ENCODE data around the gene RWDD1. TPM values are rescaled to one million over a fixed set of nuclear protein-coding genes. Genes with fewer than 3 reads are reported as not detected.

Gene RWDD1
- total RNA-seq, 1 donor = 45.3 TPM

GRCh38 chr6:116624036-116624805 is 52.9 kb downstream of the RWDD1 start:
- TF ChIP-seq, protein P1, sequence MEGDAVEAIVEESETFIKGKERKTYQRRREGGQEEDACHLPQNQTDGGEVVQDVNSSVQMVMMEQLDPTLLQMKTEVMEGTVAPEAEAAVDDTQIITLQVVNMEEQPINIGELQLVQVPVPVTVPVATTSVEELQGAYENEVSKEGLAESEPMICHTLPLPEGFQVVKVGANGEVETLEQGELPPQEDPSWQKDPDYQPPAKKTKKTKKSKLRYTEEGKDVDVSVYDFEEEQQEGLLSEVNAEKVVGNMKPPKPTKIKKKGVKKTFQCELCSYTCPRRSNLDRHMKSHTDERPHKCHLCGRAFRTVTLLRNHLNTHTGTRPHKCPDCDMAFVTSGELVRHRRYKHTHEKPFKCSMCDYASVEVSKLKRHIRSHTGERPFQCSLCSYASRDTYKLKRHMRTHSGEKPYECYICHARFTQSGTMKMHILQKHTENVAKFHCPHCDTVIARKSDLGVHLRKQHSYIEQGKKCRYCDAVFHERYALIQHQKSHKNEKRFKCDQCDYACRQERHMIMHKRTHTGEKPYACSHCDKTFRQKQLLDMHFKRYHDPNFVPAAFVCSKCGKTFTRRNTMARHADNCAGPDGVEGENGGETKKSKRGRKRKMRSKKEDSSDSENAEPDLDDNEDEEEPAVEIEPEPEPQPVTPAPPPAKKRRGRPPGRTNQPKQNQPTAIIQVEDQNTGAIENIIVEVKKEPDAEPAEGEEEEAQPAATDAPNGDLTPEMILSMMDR (IDR thresholded peaks at IDR 0.05; ENCODE audit: insufficient read depth, low read depth, low read length) = no peak
- DNase-seq (ENCODE audit: low read depth) = no peak
- H3K4me3 ChIP-seq (ENCODE audit: low read depth, low read length) = no peak overlapping the region

- TF ChIP-seq, protein P1 (IDR thresholded peaks at IDR 0.05; ENCODE audit: insufficient read depth, low read depth, low read length) = no peak
- DNase-seq (ENCODE audit: low read depth) = no peak
- H3K4me3 ChIP-seq (ENCODE audit: low read depth, low read length) = no peak overlapping the region
Observed at GRCh38 chr6:116625872-116626271, 54.6 kb downstream of the RWDD1 start.

- H3K4me3 ChIP-seq (ENCODE audit: low read depth, low read length) = no peak overlapping the region
- no peak for DNase-seq (ENCODE audit: low read depth)
- TF ChIP-seq, protein P1 (IDR thresholded peaks at IDR 0.05; ENCODE audit: insufficient read depth, low read depth, low read length) = no peak
Observed at GRCh38 chr6:116629563-116629981, 58.3 kb downstream of the RWDD1 start.

DNA sequence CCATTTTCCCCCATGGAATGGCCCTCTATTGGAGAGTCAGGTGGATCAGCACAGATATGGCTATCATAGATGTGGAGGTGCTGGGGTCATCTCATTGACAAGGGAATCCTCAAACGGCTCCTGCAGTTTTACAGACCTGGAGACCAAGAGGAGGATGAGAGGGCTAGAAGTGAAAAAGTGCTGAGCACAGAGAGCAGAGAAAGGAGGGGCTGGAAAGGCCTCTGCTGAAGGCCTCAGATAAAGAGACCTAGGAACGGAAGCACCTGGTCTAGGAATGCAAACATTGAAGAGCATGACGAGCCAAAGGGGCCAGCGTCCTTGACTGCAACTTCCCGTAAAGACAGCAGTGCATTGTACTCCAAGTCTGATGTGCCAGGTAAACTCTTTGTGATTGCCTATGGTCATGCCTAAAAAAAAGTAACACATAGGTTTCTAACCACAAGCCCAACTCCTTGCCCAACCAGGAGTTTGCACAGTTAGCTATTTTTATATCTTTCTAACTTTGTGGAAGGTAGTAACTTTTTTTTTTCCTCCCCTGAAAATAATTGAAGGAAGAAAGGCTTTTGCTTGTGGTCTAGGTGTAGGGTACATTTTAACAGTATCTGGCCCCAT is 60.2 kb downstream of the RWDD1 start:
- TF ChIP-seq, protein P1 (IDR thresholded peaks at IDR 0.05; ENCODE audit: insufficient read depth, low read depth, low read length) = no peak
- no peak overlapping the region for H3K4me3 ChIP-seq (ENCODE audit: low read depth, low read length)
- DNase-seq (ENCODE audit: low read depth) = no peak

GRCh38 chr6:116633685-116634084 is 62.4 kb downstream of the RWDD1 start:
- H3K4me3 ChIP-seq (ENCODE audit: low read depth, low read length) = no peak overlapping the region
- TF ChIP-seq, protein P1 (IDR thresholded peaks at IDR 0.05; ENCODE audit: insufficient read depth, low read depth, low read length) = peak; percentile 22
- DNase-seq (ENCODE audit: low read depth) = no peak

Other genes with a start within 250 kb of the RWDD1 start
- 93.3 and 111 TPM in 2 replicates for gene DSE, start 200.6 kb upstream of the RWDD1 start, total RNA-seq
- gene CALHM6, start 110.1 kb upstream of the RWDD1 start, total RNA-seq = 0.32 TPM in 1 of 2 replicates, not detected in the other
- gene CALHM5, start 59.9 kb upstream of the RWDD1 start, total RNA-seq = 4.7 and 7.7 TPM in 2 replicates
- gene TRAPPC3L, start 25.8 kb upstream of the RWDD1 start, total RNA-seq = under 0.01 TPM in 1 of 2 replicates, not detected in the other
- not detected in 2 replicates for gene CALHM4, start 17.8 kb upstream of the RWDD1 start, total RNA-seq
- gene RSPH4A, start 45.0 kb downstream of the RWDD1 start, total RNA-seq = under 0.01 and 0.32 TPM in 2 replicates
- gene ZUP1, start 97.3 kb downstream of the RWDD1 start, total RNA-seq = 13.5 and 15.5 TPM in 2 replicates
- 6.1 and 7.8 TPM in 2 replicates for gene KPNA5, start 109.7 kb downstream of the RWDD1 start, total RNA-seq
- 3.9 and 10.3 TPM in 2 replicates for gene FAM162B, start 194.2 kb downstream of the RWDD1 start, total RNA-seq

Data from fibroblast of villous mesenchyme (primary cell).